HG03095 (cell line): ENCODE measurements around the gene KRT77.

Experiments
- ATAC-seq: cut with Tn5 transposase; IDR thresholded peaks from one replicate; pipeline ENCODE4 v1.9.1; 2021; ENCODE audit warnings: moderate library complexity; ENCODE audit not compliant: unreplicated experiment

The KRT77 gene

DNA sequence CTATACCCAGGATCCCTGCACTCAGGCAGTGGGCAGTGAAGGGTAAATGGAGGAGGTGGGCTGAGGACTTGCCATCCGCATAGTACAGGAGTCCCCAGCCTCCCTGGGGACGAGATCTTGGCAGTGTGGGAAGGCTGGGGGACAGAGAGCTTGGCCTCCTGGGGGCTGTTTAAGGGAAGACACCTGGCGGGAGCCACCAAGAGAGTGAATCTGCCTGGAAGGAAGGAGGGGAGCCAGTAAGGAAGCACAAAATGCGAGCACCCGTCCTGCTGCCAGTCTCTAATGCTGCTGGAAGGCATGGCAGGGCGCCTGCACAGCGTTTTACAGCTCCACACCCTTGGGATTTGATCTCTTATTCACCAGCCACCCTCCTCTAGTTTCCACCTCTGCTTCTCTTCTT is 43.9 kb downstream of the KRT77 start:
- ATAC-seq, result no peak

DNA sequence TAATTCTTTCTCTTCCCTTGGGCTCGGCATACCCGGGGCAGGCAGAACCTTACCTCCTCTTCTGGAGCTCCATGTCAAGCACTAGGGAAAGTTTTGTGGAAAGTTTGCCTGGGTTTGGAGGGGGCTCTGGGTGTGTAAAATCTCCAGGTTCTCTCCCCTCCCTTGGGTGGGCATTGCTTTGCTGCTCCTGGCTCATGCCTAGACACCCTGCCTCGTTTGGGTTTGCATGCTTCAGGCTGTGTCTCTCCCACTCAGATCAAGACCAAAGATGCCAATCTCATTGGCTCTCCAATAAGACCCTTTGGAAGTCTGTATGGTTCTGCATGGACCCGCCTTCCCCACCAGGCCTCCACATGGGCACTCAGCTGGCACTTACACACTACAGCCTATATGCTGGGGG is 45.1 kb downstream of the KRT77 start:
- no peak for ATAC-seq

DNA sequence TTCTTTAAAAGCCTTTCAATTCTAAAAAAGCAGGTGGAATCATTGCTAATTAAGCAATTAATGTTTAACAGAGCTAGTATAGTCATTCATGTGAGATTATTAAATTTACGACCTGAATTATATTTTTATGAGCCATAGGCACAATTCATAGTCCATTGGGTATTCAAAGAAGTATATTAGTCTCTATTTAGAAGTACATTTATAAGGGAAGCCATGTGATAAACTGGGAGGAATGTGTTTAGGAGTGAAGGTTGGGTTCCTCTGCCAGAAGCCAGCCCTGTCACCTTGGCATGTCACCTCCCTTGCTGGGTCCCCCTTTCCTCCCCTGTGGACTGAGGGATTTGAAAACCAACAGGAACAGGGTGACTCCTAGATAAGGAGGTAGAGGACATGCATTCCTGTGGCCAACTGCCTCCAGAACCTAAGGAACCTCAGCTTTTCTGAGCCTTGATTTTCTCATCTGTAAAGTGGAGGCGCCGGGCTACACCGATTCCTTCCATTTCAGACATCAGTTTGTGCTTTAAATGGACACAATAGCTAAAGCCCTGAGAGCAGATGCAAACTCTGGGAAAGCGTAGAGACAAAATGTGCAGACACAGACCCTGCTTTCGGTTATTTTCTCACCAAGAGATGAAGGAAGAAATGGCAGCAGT is 45.9 kb downstream of the KRT77 start:
- no peak for ATAC-seq

DNA sequence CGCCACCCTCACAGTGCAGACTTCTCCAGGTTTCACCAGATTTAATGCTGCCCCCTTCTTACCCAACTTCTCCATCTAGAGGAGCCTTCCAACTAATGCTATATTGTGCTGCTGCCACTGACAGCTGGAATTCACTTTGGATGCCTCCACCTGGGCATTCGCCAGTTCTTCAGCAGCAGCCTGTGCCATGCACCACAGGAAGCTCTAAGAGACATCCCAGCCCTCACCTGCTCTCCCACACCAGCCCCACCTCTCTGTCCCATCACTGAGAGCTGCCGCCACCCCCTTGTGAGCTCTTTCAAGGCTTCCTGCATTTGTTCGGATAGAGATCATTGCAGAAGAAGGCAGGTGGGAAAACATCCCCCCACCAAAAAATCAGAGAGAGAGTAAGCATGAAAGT is 46.7 kb downstream of the KRT77 start:
- no peak for ATAC-seq

DNA sequence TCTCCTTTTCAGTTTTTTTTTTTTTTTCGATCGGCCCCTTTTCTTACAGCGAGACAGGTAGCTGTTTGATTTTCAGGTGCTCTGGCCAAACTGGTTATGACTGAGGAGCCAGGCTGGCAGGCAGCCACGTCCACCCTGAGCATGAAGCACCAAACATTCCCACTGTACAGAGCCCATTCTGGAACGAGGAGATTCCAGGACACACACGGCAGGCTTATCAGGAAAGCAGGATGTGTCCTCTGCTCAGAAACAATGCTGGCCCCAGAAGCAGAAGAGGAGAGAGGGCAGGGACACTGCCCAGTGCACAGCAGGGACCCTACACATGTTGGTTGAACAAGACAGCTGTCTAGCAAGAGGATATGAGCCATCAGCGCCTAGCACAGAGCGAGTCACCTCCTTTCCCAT is 47.6 kb downstream of the KRT77 start:
- ATAC-seq, result no peak

DNA sequence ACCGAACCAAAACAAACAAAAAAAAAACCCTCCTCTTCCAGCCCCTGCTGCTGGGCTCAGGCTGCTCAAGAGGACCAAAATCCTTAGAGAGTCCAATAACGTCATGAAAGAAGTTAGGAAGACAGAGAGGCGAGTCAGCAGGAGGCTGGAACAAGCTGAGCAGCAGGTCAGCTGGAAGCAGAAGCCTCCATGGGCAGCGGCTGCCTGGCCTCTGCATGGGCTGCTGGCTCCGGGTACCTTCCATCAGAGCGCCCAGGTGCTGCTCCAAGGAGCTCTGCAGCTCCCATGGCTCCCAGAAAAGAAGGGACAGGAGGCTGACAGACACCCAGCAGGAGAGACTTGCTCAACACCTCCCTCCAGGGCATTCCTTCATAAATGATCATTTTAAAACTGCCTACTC is 48.1 kb downstream of the KRT77 start:
- no peak for ATAC-seq

DNA sequence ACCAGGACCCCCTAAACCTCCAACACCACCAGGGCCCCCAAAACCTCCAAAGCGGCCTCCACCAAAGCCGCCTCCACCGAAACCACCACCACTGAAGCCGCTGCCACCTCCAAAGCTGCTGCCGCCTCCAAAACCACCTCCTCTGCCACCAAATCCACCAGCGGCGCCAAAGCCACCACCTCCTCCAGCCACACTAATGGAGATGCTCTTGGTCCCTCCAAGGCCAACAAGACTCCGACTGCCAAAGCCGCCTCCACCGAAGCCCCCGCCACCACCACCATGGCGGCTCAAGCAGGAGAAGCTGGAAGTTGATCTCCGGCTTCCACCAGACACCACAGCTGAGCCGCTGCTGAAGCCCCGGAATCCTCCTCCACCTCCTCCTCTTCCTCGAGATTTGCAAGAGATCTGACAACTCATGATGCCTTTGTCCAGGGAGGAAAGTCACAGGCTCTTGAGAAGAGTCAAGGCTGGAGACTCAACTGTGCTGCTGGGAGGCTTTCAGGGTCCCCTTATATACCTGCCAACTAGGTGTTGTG is 51.5 kb downstream of the KRT77 start, which contains the start of gene KRT2:
KRT2 (minus strand) TSS at position 486 of the 536 bp plus-strand sequence; CDS start at position 417, 69 bp downstream.
- no peak for ATAC-seq

DNA sequence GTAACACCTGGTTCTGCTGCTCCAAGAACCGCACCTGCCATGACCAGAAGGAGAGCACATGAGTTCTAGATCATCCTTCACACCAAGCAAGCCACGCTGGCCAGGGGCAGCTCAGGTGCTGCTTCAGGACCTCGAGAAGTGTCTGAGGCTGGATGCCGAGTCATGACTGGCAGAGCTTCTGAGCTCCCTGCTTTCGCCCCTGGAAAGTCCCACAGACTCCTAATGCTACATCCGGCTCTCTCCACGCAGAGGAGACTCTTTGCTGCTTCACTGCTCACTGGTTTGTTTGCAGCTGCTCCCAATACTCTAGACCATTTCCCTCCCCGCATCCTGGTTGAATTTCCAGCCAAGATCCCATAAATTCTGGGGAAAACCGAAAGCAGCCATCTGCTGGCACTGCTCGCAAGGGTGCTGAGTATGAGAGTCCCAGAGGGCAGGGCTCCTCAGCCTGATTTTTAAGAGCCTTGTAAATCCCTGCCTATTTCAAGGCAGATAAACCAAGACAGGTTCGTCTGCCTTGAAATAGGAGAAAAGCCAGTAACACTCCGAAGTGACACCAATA is 52.7 kb downstream of the KRT77 start:
- ATAC-seq, result no peak

DNA sequence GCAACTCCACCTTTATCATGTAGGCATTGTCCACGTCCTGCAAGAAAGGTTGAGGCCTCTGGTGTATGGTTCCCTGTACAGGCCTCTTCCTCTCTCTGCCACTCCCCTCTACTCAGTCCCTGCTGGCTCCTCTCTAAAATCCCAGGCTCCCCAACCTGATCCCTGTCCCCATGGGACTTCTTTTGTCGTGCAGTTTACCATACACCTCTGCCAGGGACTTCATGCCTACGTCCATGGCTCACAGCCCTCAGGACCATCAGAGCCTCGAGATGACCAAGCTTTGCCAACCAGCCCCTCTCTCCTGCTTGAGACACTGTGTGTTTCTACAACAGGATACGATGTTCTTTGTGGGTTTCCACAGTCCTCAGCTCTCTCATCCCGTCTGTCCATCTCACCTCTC is 54.3 kb downstream of the KRT77 start:
- no peak for ATAC-seq

DNA sequence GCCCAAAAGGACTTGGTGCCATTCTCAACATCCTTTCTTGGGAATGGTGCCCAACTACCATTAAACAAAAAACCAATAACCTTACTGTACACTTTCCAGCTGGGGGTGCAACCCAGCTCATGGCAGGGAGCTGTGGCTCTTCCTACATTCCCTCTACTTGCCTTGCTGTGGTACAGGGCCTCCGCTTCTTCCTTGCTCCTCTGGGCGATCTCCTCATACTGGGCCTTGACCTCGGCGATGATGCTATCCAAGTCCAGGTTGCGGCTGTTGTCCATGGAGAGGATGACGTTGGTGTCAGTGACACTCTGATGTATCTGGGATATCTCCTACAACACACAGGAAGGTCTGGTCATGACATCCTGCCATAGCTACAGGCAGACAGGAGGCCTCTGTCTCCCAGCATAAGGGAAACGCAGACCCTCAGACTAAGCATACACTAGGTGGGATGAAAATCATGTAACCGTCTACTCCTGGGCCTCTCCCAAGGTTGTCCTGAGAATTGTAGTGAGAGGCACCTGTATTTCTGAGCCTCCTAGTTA is 55.2 kb downstream of the KRT77 start:
- no peak for ATAC-seq

DNA sequence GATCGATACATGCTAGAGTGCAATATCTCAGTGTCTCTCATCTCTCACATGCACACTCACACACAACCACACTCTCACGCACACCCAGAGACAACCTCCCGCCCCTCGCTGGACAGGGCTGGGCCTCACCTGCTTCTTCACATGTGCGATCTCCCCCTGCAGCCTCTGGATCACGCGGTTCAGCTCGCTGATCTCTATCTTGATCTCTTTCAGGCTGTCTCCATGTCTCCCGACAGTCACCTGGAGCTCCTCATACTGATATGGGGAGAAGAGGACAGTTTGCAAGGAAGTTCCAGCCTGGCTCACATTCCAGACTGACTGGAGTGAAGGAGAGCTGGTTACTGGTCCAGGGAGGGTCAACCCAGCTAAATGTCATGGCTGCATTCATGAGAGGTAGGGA is 55.7 kb downstream of the KRT77 start:
- no peak for ATAC-seq

DNA sequence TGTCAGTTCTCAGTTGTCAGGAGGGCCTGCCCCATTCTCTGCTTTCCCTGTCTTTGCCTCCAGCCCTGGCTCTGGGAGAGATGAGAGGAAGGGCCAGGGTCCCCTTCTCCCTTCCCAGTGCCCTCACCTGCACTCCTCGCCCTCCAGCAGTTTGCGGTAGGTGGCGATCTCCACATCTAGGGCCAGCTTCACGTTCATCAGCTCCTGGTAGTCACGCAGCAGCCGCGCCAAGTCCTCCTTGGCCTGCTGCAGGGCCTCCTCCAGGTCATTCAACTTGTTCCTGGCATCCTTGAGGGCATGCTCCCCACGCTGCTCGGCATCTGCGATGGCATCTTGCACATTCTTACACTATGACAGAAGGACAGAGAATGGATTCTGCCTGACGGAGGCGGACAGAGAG is 56.7 kb downstream of the KRT77 start:
- ATAC-seq, result no peak

DNA sequence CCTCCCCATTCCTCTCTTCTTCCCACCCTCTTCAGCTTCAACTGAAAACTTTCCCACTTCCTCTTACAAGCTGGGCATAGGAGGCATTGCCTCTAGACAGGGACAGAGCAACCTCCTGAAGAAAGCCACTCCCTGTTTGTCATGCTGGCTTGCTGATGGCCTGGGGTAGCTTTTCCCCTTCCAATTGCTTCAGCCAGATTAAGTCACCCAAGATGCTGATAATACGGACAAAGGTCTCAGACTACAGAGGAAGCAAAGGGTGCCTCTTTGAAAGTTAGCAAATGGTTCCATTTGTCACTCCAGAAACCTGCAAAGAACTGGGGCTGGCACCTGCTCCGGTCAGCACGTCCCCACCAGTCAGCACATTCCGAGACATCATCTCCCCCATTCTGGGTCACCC is 57.3 kb downstream of the KRT77 start:
- no peak for ATAC-seq

DNA sequence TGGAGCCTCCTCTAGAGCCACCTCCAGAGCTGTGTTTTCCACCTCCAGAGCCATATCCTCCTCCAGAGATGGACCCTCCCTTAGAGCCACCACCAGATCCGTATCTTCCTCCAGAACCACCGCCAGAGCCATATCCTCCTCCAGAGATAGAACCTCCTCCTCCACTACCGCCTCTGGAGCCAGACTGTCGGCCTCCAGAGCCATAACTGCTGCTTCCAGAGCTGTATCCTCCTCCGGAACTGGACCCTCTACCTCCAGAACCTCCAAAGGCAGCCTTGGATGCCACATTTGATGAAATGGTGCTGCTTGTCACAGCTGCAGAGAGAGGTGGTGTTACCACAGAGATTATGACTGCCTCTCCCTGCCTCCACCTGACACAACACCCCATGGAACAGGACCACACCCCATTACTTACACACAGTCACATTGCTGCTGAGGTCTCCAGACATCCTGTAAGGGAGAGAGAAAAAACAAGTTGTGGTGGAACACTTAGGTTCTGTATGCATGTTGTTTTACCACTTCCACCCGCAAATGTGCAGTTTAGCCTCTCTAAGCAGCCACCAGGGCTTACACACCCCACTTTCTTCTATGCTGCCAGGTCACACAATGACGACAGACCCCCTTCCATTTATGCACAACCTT is 58.1 kb downstream of the KRT77 start:
- ATAC-seq, result no peak

DNA sequence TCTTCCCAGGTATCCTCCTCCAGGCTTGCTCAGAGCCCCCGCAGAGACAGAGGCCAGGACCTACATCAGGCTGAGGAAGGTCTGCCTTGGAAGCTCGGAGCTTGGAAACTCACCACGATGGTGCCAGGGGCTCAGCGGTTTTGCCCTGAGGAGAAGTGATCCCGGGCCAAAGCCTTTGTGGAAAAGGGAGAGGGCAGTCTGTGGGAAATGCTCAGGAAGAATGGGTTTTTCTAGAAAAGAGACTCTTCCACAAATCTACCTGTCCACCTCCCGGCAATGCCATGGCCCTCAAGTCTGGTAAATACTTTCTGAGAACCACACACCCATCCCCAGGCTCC is 59.3 kb downstream of the KRT77 start:
- ATAC-seq, result no peak

DNA sequence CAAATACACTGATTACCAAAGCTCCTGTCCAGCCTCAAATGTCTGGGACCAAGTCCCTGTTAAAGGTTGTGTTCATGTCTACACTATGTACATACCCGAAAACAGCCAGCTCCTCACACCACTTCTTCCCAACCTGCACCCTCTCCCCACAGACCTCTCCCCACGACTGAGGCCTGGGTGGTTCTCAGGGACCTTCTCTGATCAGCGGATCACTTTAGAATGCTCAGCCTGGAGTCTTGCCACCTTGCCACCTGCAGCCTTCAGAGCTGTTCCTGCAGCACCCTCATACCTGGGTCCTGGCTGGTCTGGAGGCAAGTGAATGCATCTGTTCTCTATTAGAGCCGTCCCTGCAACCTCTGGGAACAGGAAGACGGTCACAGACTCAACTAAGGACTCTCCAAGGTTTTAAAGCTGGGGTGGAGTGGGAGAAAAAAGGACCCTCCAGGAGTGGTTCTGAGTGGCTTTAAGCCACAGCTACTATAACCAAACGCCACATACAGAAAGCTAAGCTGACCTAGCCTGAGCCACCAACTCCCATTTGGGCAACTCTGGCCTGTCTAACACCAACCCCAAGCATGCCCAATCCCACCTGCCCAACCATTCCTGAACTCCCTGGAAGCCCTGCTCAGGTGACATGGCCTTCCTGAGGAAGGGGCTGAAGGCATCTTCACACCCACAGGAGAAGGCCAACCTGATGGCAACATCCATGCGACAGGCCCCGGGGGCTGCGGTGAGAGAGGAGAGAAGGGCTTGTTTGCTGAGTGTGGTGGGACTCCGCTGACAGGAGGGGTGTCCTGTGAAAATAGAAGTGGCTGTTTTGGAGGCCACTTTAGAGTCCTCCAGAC is 59.9 kb downstream of the KRT77 start:
- ATAC-seq, result no peak

DNA sequence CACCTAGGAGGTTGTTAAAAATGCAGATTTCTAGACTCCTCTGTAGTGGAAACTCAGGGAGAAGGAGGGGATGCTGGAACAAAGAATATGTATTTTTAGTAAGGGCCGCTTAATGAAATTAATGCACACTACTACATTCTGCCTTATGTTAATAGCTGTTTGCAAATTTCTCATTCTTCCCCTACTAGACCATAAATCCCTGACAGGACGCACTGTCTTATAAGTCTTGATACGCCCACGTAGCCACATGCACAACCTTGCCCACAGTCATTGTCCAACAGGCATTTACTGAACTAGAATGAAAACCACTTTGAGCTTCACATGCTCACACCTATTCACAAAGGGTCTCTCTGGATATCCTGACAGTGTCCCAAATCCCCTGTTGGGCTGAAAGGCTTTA is 61.9 kb downstream of the KRT77 start:
- ATAC-seq, result no peak
